HG02642 (cell line): ENCODE data around the gene SMC3.
"Not testable (repeated sequence)": the region's sequence is repeated elsewhere in the genome, so short reads cannot be mapped to it uniquely, and the experiment has no call there.

Experiments
- ATAC-seq: cut with Tn5 transposase; IDR thresholded peaks from one replicate; pipeline ENCODE4 v1.9.1; 2021; ENCODE audit warnings: mild to moderate bottlenecking; ENCODE audit not compliant: unreplicated experiment, poor library complexity

Gene SMC3

DNA sequence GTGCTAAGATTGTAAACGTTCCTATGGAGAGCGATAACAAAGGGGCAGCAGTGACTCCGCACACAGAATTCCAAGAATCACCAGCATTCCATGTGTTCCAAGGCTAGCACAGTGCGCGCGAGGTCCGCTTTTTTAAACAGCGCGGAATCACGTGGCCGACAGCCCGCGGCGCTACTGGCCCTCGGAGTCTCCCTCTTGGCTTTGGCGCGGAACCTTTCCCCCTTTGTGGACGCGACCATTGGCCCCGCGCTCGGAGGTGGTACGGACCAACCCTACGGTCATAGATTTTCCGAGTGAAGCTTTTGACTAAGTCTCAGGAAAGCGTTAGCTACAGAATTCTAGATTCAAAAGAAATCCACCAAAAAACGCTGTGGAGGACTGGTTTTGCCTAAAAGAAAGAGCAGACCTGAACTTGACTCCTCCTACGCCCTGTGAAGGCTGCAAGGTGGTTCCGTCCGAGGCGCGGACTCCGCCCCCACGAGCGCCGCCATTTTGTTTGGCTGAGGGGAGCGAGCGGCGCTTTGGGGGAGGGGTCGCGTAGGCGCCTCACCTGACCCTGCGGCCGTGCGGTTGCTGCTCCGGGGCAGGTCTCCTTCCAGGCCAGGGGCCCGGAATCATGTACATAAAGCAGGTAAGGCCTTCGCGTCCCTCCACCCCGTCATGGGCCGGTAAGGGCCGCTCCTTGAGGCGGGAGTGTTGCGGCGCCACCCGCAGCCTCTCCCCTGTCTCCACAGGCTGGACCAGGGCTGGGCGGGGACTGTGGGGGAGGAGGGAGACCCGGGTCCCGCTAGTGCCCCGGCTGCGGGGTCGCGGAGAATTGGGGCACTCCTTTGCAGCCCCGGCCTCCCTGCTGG is at the start of gene SMC3:
Gene SMC3, plus strand, starts transcription at position 495 of the 854 bp plus-strand sequence. Its CDS starts 122 bp downstream, at position 617.
- ATAC-seq, result peak; percentile 91

DNA sequence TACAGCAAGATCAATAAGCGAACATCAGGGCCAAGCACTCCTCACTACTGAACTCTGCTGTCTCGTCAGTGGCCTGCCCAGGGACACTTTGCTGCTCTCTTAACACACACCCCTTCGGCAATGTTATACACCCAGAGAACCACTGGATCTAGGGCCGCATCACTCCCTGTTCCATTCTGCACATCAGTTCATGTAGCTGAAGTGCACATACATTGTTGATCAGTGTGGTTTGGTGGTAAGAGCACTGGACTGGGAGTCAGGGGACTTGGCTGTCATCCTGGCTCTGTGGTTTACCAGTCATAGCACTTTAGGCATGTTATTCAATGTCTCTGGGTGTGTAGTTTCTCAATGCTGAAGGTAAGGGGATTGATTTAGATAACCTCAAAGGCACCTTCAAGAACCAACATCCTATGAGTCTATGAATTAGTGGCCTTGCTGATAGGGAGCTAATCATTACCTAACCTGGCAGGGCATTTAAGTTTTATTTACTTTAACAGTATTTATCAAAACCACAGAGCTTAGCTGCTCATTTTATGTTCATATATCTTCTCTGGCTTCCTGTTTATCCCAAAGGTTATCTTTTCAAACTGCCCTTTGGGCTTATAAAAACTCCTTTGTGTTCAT is 45.0 kb upstream of the SMC3 start:
- no peak for ATAC-seq

DNA sequence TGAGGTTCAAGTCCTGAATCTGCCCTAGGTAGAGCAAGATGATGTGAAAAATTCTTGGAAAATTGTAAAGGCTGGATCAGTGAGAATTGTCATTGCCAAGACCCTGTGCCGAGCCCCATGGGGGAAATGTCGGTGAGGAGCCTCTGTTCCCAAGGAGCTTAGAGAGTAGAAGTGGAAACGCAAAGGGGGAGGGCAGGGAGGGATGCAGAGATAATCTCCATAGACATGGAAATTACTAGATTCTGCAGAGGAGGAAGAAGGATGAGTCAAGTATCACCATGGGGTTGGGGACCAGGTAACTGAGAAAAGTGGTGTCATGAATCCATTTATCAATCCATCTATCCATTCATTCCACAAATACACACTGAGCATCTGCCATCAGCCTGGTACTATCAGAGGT is 43.8 kb upstream of the SMC3 start:
- no peak for ATAC-seq

DNA sequence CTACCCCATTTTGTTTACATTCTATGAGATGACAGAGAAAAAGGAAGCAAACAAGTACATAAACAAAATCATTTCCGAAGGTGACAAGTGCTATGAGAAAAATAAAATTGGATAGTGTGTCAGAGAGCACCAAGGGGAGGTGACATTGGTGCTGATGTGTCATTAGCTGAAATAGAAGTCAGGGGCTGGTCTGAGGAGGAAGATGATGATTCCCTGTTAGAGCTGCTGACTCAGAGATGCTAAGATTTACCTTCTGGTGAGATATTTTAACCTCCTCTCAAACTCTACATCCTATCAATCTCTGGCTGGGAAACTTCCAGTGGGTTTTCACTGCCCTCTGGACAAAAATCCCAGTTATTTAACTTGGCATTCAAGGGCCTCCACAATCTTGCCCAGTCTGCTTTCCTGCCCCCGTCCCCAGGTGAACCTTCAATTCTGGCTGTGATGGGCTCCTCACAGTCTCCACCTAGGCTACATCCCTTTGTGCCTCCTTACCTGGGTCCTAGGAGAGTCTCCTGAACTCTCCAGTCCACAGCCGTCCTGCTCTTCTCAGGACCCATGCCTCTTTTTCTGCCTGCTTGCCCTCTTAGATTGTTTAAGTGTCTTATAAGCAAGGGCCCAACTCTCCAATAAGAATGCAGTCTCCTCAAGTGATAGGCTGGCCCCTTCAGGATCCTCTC is 43.2 kb upstream of the SMC3 start:
- ATAC-seq, result no peak

DNA sequence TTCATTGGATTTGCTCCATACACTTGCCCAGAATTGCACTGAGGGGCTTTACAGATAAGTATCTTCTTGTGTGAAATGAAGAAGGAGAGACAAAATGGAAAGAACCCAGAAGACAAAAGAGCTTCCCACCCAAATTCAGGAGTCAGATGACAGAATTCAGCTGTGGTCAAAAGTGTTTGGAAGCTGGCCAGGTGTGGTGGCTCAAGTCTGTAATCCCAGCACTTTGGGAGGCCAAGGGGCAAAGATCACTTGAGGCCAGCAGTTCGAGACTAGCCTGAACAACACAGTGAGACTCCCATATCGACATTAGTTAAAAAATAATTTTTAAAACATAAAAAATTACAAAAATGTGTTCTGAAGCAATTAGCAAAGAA is 42.6 kb upstream of the SMC3 start:
- ATAC-seq, result no peak

DNA sequence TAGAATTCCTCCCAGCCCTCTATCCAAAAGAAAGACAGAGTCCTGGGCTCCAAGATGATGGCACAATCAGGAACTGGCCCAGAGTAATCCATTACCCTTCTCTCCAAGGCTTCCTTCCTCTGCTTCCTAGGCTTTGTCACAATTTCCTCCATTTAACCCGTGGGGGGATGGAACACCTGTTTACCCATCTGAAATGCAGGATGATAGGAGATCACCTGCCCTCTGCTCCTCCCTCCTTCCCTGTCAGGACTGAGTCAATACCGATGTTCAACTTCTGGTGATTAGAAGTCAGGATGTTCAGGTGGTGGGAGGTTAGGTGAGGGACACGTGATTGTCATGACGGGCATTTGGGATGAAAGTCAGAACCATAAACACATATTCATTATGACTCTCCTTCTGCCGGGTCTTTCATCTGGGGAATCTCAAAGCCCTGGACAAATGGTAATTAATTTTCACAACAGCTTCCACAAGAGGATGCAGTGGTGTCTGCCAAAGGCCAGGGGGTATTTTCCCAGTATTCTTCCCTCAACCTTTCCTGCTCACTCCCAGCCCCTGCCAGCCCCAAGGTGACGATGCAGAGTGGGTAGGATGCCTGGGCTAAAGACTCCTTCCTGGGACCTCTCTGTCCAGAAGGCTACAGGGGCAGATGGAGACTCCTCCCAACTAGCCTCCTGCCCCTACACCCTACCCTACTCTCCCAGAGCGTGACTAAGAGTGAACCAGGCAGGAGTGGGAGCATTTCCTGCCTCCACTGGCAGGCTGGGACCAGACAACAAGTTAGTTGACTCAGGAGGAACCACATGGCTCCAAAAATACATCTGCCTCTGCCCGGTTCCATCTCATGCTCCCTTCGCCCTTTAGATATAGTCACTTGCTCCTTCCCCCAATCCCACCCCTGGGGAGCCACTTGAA is 41.9 kb upstream of the SMC3 start:
- ATAC-seq, result no peak

DNA sequence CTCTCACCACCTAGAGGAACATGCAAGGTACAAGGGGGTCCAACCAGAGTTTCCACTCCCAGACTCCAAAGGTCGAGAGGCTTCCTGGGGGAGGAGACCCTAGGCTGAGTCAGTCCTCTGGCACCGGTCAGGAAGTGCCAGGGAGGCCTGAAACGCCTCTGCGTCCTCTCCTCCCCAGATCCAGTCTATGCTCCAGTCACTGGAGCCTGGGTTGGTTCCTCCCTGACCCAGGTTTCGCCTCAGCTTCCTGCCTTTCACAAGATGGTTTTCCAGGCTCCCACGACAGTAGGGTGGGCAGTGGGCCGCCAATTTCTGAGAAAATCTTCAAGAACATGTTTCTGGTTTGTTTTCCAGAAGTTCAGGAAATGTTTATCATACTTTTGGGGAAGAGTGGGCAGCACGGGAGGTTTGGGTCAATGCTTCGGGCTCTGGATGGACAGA is 39.7 kb upstream of the SMC3 start:
- no peak for ATAC-seq

DNA sequence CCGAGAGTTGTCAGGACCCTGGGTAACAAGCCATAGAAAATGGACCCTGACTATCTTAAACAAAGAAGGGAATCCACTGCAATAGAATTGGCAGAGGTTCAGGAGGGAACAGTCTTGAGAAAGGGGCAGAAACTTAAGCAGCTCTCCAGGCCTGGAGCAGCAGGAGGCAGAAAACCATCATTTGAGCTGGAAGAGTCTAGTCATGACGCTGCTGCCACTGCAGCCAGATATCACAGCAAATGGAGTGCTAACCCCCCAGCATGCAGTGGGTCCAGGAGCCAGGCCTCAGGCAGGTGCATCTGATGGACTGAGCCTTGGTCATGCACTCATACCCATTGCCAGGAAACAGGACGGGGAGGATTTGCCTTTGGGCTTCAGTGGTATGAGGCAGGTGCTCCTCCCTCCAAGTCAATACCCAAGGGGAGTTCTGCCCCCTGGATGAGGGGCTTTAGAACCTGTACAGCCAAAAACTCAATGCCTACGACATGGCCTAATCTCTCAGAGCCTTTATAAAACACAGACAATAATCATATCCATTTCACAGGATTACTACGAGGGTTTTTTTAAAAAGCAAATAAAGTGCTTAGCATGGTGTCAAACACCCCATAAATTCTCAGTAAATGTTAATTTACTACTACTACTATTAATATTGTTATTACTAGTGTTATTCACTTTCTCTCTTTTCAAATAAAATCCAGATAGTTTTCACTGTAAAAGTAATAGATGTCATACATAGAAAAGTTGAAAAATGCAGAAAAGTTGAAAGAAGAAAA is 39.1 kb upstream of the SMC3 start:
- ATAC-seq, result peak; percentile 28

DNA sequence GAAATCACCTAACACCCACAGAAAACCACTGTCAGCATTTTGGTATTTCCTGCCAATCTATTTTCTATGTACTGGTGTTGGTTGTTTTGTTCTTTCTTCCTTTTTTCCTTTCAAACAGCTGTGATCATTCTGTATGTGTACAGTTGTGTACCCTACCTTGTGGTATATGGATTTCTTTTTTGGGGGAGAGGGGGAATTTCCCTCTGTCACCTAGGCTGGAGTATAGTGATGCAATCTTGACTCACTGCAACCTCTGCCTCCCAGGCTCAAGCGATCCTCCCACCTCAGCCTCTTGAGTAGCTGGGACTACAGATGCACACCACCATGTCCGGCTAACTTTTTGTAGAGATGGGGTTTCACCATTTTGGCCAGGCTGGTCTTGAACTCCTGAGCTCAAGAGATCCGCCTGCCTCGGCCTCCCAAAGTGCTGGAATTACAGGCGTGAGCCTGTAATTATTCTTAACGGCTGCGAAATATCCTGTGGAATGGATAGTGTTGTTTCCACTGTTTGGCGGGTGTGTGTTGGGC is 38.4 kb upstream of the SMC3 start:
- peak; percentile 81 for ATAC-seq

DNA sequence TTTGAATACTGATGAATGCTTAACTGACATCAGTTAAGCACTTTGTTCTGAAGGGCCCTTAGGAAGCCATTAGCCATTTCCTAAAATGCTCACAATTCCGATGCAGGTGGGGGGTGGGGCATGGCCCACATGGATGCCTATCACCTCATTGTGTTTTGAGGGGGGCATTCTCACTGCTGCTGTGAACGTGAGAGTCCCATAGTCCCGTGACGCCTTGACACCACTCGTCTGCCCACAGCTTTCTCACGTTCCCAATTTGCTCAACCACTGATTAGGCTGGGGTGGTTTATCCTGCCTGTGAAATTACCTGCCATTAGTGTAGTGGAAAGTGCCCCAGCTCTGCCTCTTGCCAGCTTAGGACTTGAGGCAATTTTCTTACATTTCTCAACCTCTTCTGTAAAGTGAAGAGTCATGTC is 37.9 kb upstream of the SMC3 start:
- no peak for ATAC-seq

DNA sequence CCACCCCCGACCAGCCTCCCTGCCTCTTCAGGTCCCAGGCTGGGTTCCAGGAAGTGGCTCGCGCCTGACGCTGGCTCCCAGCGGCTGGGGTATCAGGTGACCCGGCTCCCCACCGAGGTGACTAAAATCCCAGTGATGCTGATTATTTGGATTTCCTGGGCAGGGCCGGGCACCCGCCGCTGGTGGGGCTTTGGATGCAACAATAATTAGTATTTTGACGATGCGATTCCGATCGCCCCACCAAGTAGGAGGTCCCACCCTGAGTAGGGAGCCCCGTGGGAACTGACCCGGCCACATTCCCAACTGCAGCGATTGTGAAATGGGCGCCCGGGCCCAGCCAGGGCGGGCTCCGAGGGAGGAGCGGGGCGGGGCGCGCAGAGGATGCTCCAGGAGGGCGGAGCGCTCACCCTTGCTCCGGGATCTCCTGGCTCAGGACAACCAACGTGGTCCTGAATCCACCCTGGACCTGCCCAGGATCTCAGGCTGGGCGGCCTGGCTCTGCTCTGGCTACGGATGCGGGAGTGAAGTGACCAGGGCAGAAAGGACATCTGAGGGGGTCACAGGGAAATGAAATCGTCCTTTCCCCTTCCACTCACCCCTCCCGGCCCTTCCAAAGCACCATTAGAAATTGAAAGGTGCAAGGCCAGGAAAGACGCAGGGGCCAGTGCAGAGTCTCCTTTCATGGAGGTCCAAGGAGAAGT is 37.2 kb upstream of the SMC3 start:
- no peak for ATAC-seq

DNA sequence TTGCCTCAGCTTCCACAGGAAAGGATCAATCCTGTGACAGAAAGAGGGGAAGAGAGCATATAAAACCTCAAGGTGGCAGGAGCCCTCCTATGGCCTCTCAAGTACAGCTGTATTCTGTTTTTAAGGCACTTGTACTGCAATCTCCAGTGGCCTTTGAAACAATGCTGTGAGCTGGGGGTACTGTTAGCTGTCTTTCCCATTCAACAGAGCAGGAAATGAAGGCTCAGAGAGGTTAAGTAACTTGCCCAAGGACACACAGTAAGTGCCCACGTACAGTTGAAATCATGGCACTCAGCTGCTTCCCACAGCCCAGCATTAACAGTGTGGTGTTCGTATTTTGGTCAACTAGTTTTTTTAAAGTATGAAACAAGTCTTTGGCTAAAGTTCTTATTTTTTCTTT is 35.8 kb upstream of the SMC3 start:
- no peak for ATAC-seq

DNA sequence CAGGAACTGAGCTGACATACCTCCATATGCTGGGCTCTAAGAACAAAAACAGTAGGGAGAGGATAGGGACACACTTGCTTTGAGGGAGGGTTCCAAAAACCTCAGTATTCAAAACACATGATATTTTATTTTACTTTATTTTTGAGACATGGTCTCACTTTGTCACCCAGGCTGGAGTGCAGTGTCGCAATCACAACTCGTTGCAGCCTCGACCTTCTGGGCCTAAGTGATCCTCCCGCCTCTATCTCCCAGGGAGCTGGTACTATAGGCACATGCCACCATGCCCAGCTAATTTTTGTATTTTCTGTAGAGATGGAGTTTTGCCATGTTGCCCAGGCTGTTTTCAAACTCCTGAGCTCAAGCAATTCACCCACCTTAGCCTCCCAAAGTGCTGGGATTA is 34.9 kb upstream of the SMC3 start:
- ATAC-seq, result not testable (repeated sequence)

DNA sequence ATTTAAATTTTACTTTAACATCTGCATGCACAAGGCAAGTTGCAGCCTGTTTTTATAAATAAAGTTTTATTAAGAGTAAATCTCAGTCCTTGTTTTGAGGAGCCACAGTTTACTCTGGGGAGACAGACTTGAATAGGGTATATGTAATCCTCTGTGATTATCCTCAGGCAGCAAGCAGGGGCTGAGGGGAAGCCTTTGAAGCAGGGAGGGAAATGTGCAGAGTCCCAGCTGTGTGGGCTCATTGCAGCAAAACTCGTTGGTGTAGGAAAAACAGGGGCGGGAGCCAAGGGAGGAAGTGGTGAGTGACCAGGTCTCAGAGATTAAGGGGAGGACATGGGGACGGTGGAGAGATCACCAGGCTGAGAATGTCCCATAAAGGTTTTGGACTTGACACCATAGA is 34.3 kb upstream of the SMC3 start:
- no peak for ATAC-seq

DNA sequence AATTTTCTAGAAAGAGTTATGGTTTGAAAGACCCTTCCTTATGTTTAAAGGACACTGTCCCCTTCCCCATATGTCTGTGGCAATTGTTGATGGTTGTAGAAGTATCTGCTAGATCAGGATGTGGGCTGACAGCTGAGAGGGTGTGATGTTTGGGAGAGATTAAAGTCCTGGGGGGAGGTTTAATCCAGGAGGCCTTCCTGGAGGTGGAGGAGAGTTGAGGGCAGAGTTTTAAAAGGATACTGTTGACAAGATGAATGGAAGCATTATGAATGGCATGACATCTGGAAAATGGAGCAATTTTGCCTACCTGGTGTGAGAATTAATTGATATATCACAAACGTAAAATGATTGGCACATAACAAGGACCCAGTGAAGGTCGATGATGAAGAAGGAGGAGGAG is 32.9 kb upstream of the SMC3 start:
- no peak for ATAC-seq

DNA sequence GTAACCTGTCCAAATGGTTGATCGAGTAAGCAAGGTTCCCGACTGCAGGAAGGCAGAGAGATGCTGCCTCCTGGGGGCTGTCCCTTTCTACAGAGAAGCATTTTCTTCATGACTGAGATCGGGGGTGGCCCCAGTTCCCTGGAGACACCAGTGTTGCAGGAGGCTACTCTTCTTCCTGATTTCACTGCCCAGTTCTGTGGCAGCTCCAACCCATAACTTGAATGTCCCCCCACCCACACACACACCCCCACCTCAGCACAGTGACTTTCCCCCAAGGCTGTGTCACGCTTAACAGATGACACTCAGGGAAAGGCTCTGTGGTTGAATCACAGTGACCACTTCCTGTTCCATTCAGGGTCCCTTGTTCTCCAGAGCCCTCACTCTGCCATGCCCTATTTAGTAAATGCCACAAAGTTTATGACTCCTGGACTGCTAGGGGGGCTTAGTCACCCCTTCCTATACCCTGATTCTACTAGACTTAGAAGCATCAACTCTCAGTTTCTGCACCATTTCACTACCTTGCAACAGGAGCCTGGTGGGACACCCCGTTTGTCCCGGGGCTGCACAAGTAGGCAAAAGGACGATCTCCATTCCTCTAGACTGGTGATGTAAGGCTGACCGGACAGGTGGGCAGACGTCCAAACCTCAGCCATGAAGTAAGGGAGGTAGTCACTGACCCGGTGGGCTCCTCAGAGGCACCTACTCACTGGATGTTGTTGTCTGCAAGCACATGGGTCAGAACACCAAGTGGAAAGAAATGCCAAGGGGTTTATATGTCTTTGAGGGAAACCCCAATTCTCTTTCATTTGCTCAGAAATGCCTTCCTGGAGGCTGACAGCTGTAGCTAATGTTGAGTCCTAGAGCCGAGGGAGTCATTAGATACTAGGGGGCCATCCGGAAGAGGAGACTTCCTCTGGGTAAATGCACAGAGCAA is 31.3 kb upstream of the SMC3 start:
- ATAC-seq, result peak; percentile 87

DNA sequence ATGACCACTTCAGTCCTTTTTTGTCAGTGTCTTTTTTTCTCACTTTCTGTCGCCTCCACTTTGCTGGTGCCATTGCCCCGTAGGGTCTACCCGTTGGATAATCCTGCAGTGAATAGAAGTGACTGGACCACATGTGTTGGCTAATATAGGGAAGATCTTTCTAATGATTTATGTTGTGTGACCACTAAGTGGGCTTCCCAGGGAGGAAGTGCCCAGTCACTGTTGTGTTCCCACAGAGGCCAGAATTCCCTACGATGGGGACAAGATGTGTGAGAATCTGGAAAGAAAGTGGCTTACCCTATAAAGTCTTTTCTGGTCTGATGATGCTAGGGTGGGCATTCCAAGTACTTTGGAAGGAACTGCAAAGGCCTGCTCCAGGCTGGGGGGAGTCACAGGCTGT is 28.4 kb upstream of the SMC3 start:
- ATAC-seq, result no peak

DNA sequence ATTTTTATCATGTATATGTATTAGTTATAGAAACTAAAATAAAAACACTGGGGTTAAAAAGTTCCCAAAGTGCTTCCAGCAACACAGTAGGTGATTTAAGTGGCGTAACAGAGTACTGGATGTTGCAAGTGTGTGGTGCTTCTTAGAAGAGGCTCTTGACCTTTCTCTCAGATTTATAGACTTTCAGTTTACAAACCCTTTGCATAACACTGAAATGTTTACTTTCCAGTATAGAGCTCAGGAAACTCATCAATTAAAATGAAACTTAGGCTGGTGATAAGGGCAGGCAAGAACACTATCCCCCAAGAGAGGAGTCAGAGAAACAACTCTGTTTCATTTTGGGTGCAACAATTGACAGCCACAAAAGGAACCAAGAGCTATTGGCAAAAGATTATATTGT is 27.5 kb upstream of the SMC3 start:
- no peak for ATAC-seq
